Lower leg skin (tissue), 3 donors: ENCODE data around the gene NBAS.

Experiments
- CTCF ChIP-seq, 3 donors: fragments of 450-650 bp; IDR thresholded peaks; one replicate each; pipeline ENCODE4 v1.5.1; 2016; ENCODE audit warnings: antibody characterized with exemption in 3 of 3, mild to moderate bottlenecking in 3 of 3, moderate library complexity in 2 of 3
- POLR2A ChIP-seq, 2 donors: fragments of 450-650 bp; IDR thresholded peaks; one replicate each; pipeline ENCODE4 v1.6.1; 2016 to 2017; ENCODE audit warnings: antibody characterized with exemption in 2 of 2, mild to moderate bottlenecking in 1 of 2, moderate library complexity in 1 of 2

- TF ChIP-seq POLR2A (IDR thresholded peaks at IDR 0.05) (no peak), CTCF (IDR thresholded peaks at IDR 0.05) (no peak)
Measured at GRCh38 chr2:15273452-15273851, 287.7 kb downstream of the NBAS start.
